Tongue (tissue), 2 donors: ENCODE data around the gene CCNE1. TPM values are rescaled to one million over a fixed set of nuclear protein-coding genes. Genes with fewer than 3 reads are reported as not detected.
"Not testable (repeated sequence)": the region's sequence is repeated elsewhere in the genome, so short reads cannot be mapped to it uniquely, and the experiment has no call there.

Experiments
- DNase-seq: peaks from one replicate; pipeline ENCODE4 v3.0.0-alpha.2; 2015
- total RNA-seq: library from RNA; depleted of rRNA; stranded (reverse); fragments of >200 nt; gene quantifications from one replicate; pipeline ENCODE4 v1.2.3, GENCODE V29; 2014

The CCNE1 gene
- total RNA-seq, 1 donor from 2014 or later: 7.0 TPM

GRCh38 chr19:29815231-29815630, 3.4 kb downstream of the CCNE1 start:
- DNase-seq: peak; percentile 94

- no peak for DNase-seq
Observed at GRCh38 chr19:29817316-29817715, 5.5 kb downstream of the CCNE1 start.

- DNase-seq: no peak
Observed at GRCh38 chr19:29819300-29819699, 7.5 kb downstream of the CCNE1 start.

GRCh38 chr19:29819986-29820385, 8.2 kb downstream of the CCNE1 start:
- DNase-seq: no peak

GRCh38 chr19:29823581-29824330, 12.0 kb downstream of the CCNE1 start:
- no peak for DNase-seq

GRCh38 chr19:29825263-29825662, 13.5 kb downstream of the CCNE1 start:
- not testable (repeated sequence) for DNase-seq

GRCh38 chr19:29831041-29831548, 19.3 kb downstream of the CCNE1 start:
- DNase-seq: no peak

- no peak for DNase-seq
Observed at GRCh38 chr19:29831686-29832085, 19.9 kb downstream of the CCNE1 start.

- DNase-seq: no peak
Observed at GRCh38 chr19:29832801-29833200, 21.0 kb downstream of the CCNE1 start.

GRCh38 chr19:29833614-29834261, 21.9 kb downstream of the CCNE1 start:
- no peak for DNase-seq

- DNase-seq: no peak
Observed at GRCh38 chr19:29834991-29835846, 23.4 kb downstream of the CCNE1 start.

GRCh38 chr19:29836409-29836825, 24.6 kb downstream of the CCNE1 start:
- DNase-seq: no peak

GRCh38 chr19:29837448-29837981, 25.7 kb downstream of the CCNE1 start:
- DNase-seq: no peak

GRCh38 chr19:29837996-29838395, 26.2 kb downstream of the CCNE1 start:
- no peak for DNase-seq

GRCh38 chr19:29840066-29840950, 28.5 kb downstream of the CCNE1 start:
- peak; percentile 73 for DNase-seq

- DNase-seq: peak; percentile 14
Observed at GRCh38 chr19:29841209-29841558, 29.4 kb downstream of the CCNE1 start.

- DNase-seq: peak; percentile 88
Observed at GRCh38 chr19:29841559-29842367, 30.0 kb downstream of the CCNE1 start.

- peak; percentile 15 for DNase-seq
Observed at GRCh38 chr19:29842471-29843179, 30.8 kb downstream of the CCNE1 start.

GRCh38 chr19:29843180-29844051, 31.6 kb downstream of the CCNE1 start:
- DNase-seq: peak; percentile 74
